BLaER1 treated with 17β-estradiol and CSF1 and Interleukin-3, amounts not matched to agents 10 nM and 100 nM (cell line): ENCODE data around the gene ACTL7A.

ENCODE experiments used
- H3K27ac ChIP-seq, 11 experiments: shearing (Covaris generic); formaldehyde crosslinking; 2 replicates each; pipeline ENCODE4 v1.8.1; 2022
- H3K27me3 ChIP-seq, 11 experiments: shearing (Covaris generic); formaldehyde crosslinking; 2 replicates each; pipeline ENCODE4 v1.8.1; 2022
- H3K36me3 ChIP-seq, 11 experiments: shearing (Covaris generic); formaldehyde crosslinking; 2 replicates each; pipeline ENCODE4 v1.8.1; 2022
- H3K4me1 ChIP-seq, 10 experiments: shearing (Covaris generic); formaldehyde crosslinking; 2 replicates each; pipeline ENCODE4 v1.8.1; 2022
- H3K4me2 ChIP-seq, 11 experiments: shearing (Covaris generic); formaldehyde crosslinking; 2 replicates each; pipeline ENCODE4 v1.8.1; 2022
- H3K4me3 ChIP-seq, 10 experiments: shearing (Covaris generic); formaldehyde crosslinking; 2 replicates each; pipeline ENCODE4 v1.8.1; 2022
- H3K9ac ChIP-seq, 11 experiments: shearing (Covaris generic); formaldehyde crosslinking; 2 replicates each; pipeline ENCODE4 v1.8.1; 2022
- H3K9me3 ChIP-seq, 11 experiments: shearing (Covaris generic); formaldehyde crosslinking; replicated peaks in 1 of 11; 2 replicates each; pipeline ENCODE4 v1.8.1; 2022
- H4K20me1 ChIP-seq, 11 experiments: shearing (Covaris generic); formaldehyde crosslinking; 2 replicates each; pipeline ENCODE4 v1.8.1; 2022
- Cebpa-rat ChIP-seq, 11 experiments: shearing (Covaris generic); IDR thresholded peaks; 2 replicates each; pipeline ENCODE4 v1.8.1; 2022

ACTL7A gene

GRCh38 chr9:108861464-108861863, 602 bp upstream of the ACTL7A start:
- H3K27me3 ChIP-seq, result no peaks in the 10 kb centered on the region
- no peak for TF ChIP-seq Cebpa-rat (IDR thresholded peaks at IDR 0.05)
- H3K4me3 ChIP-seq, result no peak overlapping the region
- H3K9ac ChIP-seq, result no peak overlapping the region
- H3K36me3 ChIP-seq, result no peaks in the 10 kb centered on the region; a peak in 1 of 22 replicates
- H3K4me2 ChIP-seq, result no peak overlapping the region
- H3K9me3 ChIP-seq, result 0 out of 22 replicates have a peak, but pooled peaks cover 0 to 9% (median 0%) of the 10 kb centered on the region in 11 experiments
- peaks cover 0 to 3% (median 0%) of the 10 kb centered on the region in 10 experiments; a peak in 2 of 20 replicates for H3K4me1 ChIP-seq
- H4K20me1 ChIP-seq, result no peaks in the 10 kb centered on the region
- H3K27ac ChIP-seq, result no peak overlapping the region

- Histone ChIP-seq H3K4me3 (no peak overlapping the region), H3K4me1 (peaks cover 0 to 3% (median 0%) of the 10 kb centered on the region in 10 experiments; a peak in 2 of 20 replicates), H3K27ac (no peak overlapping the region), H3K4me2 (no peak overlapping the region), H3K9ac (no peak overlapping the region), H3K27me3 (no peaks in the 10 kb centered on the region), H3K36me3 (peaks cover 3 to 16% (median 8%) of the 10 kb centered on the region in 11 experiments; a peak in 17 of 22 replicates), H4K20me1 (no peaks in the 10 kb centered on the region), H3K9me3 (0 out of 22 replicates have a peak, but pooled peaks cover 0 to 9% (median 0%) of the 10 kb centered on the region in 11 experiments)
- no peak for TF ChIP-seq Cebpa-rat (IDR thresholded peaks at IDR 0.05)
These were observed 1.8 kb downstream of the ACTL7A start for GRCh38 chr9:108863891-108864290.

GRCh38 chr9:108864446-108864845, 2.4 kb downstream of the ACTL7A start:
- Histone ChIP-seq H3K4me1 (peaks cover 0 to 3% (median 0%) of the 10 kb centered on the region in 10 experiments; a peak in 2 of 20 replicates), H3K9ac (no peak overlapping the region), H4K20me1 (no peaks in the 10 kb centered on the region), H3K27me3 (no peaks in the 10 kb centered on the region), H3K9me3 (0 out of 22 replicates have a peak, but pooled peaks cover 0 to 9% (median 0%) of the 10 kb centered on the region in 11 experiments), H3K4me3 (no peak overlapping the region), H3K36me3 (peaks cover 4 to 22% (median 14%) of the 10 kb centered on the region in 11 experiments; a peak in 18 of 22 replicates), H3K27ac (no peak overlapping the region), H3K4me2 (no peak overlapping the region)
- no peak for TF ChIP-seq Cebpa-rat (IDR thresholded peaks at IDR 0.05)

- Histone ChIP-seq H3K4me2 (no peak overlapping the region), H3K27ac (no peak overlapping the region), H3K36me3 (peaks cover 8 to 28% (median 20%) of the 10 kb centered on the region in 11 experiments; a peak in 20 of 22 replicates), H3K9ac (no peak overlapping the region), H3K9me3 (0 out of 22 replicates have a peak, but pooled peaks cover 0 to 9% (median 0%) of the 10 kb centered on the region in 11 experiments), H4K20me1 (no peaks in the 10 kb centered on the region), H3K4me3 (no peak overlapping the region), H3K4me1 (peaks cover 0 to 3% (median 0%) of the 10 kb centered on the region in 10 experiments; a peak in 1 of 20 replicates), H3K27me3 (no peaks in the 10 kb centered on the region)
- no peak for TF ChIP-seq Cebpa-rat (IDR thresholded peaks at IDR 0.05)
These were observed 3.0 kb downstream of the ACTL7A start for GRCh38 chr9:108865037-108865436.

- Histone ChIP-seq H3K9me3 (peaks cover 0 to 11% (median under 1%) of the 10 kb centered on the region in 11 experiments; a peak in 11 of 22 replicates), H3K4me2 (no peak overlapping the region), H4K20me1 (no peaks in the 10 kb centered on the region), H3K36me3 (peaks cover 18 to 38% (median 30%) of the 10 kb centered on the region in 11 experiments), H3K4me3 (no peak overlapping the region), H3K27ac (no peak overlapping the region), H3K27me3 (no peaks in the 10 kb centered on the region), H3K9ac (no peak overlapping the region), H3K4me1 (no peaks in the 10 kb centered on the region)
- no peak for TF ChIP-seq Cebpa-rat (IDR thresholded peaks at IDR 0.05)
These were observed 3.9 kb downstream of the ACTL7A start for GRCh38 chr9:108866001-108866420.

- H3K36me3 ChIP-seq, result peaks cover 29 to 49% (median 41%) of the 10 kb centered on the region in 11 experiments
- H3K4me1 ChIP-seq, result no peaks in the 10 kb centered on the region
- no peak overlapping the region for H3K4me2 ChIP-seq
- H4K20me1 ChIP-seq, result no peaks in the 10 kb centered on the region
- no peak overlapping the region for H3K9ac ChIP-seq
- H3K27ac ChIP-seq, result no peak overlapping the region
- no peak for TF ChIP-seq Cebpa-rat (IDR thresholded peaks at IDR 0.05)
- peaks cover 10 to 22% (median 12%) of the 10 kb centered on the region in 11 experiments for H3K9me3 ChIP-seq
- no peaks in the 10 kb centered on the region for H3K27me3 ChIP-seq
- no peak overlapping the region for H3K4me3 ChIP-seq
These were observed 5.0 kb downstream of the ACTL7A start for GRCh38 chr9:108867116-108867515.

- no peaks in the 10 kb centered on the region for H3K27me3 ChIP-seq
- H3K36me3 ChIP-seq, result peaks cover 35 to 56% (median 47%) of the 10 kb centered on the region in 11 experiments
- H3K4me1 ChIP-seq, result no peaks in the 10 kb centered on the region
- H3K4me2 ChIP-seq, result no peak overlapping the region
- H3K27ac ChIP-seq, result no peak overlapping the region
- peaks cover 12 to 19% (median 15%) of the 10 kb centered on the region in 11 experiments for H3K9me3 ChIP-seq
- no peaks in the 10 kb centered on the region for H4K20me1 ChIP-seq
- no peak overlapping the region for H3K9ac ChIP-seq
- TF ChIP-seq Cebpa-rat (IDR thresholded peaks at IDR 0.05), result no peak
- no peak overlapping the region for H3K4me3 ChIP-seq
These were observed 5.8 kb downstream of the ACTL7A start for GRCh38 chr9:108867829-108868228.

GRCh38 chr9:108869092-108869725, 7.1 kb downstream of the ACTL7A start:
- no peak overlapping the region for H3K4me2 ChIP-seq
- peaks cover 12 to 22% (median 15%) of the 10 kb centered on the region in 11 experiments for H3K9me3 ChIP-seq
- H3K27me3 ChIP-seq, result no peaks in the 10 kb centered on the region
- peaks cover 49 to 70% (median 60%) of the 10 kb centered on the region in 11 experiments for H3K36me3 ChIP-seq
- no peaks in the 10 kb centered on the region for H4K20me1 ChIP-seq
- no peak overlapping the region for H3K9ac ChIP-seq
- no peak overlapping the region for H3K4me3 ChIP-seq
- no peak overlapping the region for H3K27ac ChIP-seq
- no peaks in the 10 kb centered on the region for H3K4me1 ChIP-seq
- TF ChIP-seq Cebpa-rat (IDR thresholded peaks at IDR 0.05), result no peak

- Histone ChIP-seq H4K20me1 (no peaks in the 10 kb centered on the region), H3K4me1 (no peaks in the 10 kb centered on the region), H3K27ac (no peak overlapping the region), H3K4me3 (no peak overlapping the region), H3K9ac (no peak overlapping the region), H3K4me2 (no peak overlapping the region), H3K36me3 (peaks cover 93 to 100% (median 99%) of the 10 kb centered on the region in 11 experiments), H3K27me3 (no peaks in the 10 kb centered on the region), H3K9me3 (peaks cover 12 to 22% (median 15%) of the 10 kb centered on the region in 11 experiments)
- TF ChIP-seq Cebpa-rat (IDR thresholded peaks at IDR 0.05), result no peak
These were observed 12.2 kb downstream of the ACTL7A start for GRCh38 chr9:108874058-108874788.
